MG63 (cell line): ENCODE measurements around the gene FLG2. TPM values are rescaled to one million over a fixed set of nuclear protein-coding genes. Genes with fewer than 3 reads are reported as not detected.
"Not testable (repeated sequence)": the region's sequence is repeated elsewhere in the genome, so short reads cannot be mapped to it uniquely, and the experiment has no call there.

Source experiments
- DNase-seq: peaks from one replicate; pipeline ENCODE4 v3.0.0-alpha.2; 2020
- H3K27me3 ChIP-seq: fragments of 250-450 bp; sonication (Bioruptor Pico); 2 replicates; pipeline ENCODE4 v1.5.1; 2020; ENCODE audit warnings: mild to moderate bottlenecking, moderate library complexity
- H3K36me3 ChIP-seq: fragments of 250-450 bp; sonication (Bioruptor Pico); 2 replicates; pipeline ENCODE4 v1.5.1; 2020; ENCODE audit warnings: mild to moderate bottlenecking, moderate library complexity
- H3K4me3 ChIP-seq: fragments of 250-450 bp; sonication (Bioruptor Pico); 2 replicates; pipeline ENCODE4 v1.5.1; 2020; ENCODE audit warnings: mild to moderate bottlenecking, moderate library complexity
- H3K9me3 ChIP-seq: fragments of 250-450 bp; sonication (Bioruptor Pico); 2 replicates; pipeline ENCODE4 v1.5.1; 2020; ENCODE audit warnings: mild to moderate bottlenecking, moderate library complexity
- total RNA-seq: library from RNA; depleted of rRNA; stranded (reverse); fragments of >200 nt; shearing (Covaris generic); gene quantifications from 2 replicates; pipeline ENCODE4 v1.2.3, GENCODE V29; 2014; ENCODE audit warnings: low replicate concordance; rRNA removed

The FLG2 gene
- total RNA-seq, 1 experiment from 2014 or later = not detected

DNA sequence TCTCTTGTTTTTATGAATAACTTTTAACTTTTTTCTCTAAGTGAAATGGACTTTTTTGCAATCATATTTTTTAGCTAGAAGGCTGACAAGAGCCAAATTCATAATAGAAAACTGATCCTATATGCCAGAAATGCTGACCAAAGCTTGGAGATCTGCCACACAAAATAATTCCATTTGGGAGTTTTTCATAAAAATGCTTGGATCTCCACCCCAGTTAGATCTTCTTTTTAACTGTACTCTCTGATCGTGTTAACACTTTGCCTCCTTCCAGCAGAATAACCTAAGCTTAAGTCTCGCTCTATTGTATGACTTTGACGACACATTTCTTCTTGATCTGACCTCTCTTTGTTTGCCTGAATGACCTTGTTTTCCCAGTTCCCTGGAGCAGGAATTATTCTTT lies 16.8 kb downstream of the FLG2 start:
- Histone ChIP-seq H3K9me3 (no peaks in the 10 kb centered on the region), H3K27me3 (peaks cover 10% of the 10 kb centered on the region), H3K4me3 (no peak overlapping the region), H3K36me3 (no peaks in the 10 kb centered on the region)
- no peak for DNase-seq

DNA sequence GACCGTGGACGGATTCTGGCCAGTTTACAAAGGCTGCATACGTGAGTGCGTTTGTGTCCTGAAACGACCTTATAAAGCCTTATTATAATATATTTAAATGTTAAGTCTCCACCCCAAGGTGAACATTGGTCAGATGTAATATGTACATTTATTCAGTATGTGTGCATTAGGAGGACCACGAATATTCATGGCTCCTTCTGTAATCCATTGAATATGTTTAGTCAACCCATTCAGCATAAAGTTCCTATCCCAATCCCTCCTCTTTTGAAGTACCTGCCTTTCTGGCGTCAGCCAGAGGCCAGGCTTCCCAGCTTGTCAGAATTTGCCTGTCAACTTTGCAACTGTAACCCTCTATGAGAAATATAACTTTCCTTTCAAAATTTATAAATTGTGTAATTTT lies 24.4 kb downstream of the FLG2 start:
- no peak overlapping the region for H3K4me3 ChIP-seq
- no peaks in the 10 kb centered on the region for H3K27me3 ChIP-seq
- DNase-seq = no peak
- no peaks in the 10 kb centered on the region for H3K36me3 ChIP-seq
- no peaks in the 10 kb centered on the region for H3K9me3 ChIP-seq

DNA sequence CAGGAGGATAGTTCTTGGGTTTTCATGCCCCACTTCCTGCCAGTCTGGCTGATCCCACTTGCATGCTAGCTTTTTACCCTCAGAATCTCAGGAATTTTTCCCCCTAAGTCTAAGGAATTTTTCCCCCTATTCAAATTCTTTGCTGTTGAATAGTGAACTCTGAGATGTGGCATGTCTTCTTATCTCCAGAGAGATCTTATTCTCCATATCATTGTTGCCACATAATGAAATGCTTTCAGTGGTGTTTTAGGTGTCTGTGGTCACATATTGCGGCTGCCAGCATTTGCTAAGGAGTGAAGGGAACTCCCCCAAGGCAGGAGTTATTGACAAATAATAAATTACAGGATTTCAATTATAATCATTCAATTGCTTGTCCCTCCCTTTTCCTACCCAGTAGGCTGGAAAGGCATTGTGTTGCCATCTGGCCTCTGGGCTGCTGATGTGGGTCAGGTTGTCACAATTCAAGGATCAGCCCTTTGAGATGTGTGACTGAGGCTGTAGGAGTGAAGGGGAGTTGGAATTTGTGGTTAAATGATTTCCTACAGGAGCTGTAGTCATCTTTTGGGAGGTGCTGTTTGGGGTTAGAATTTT lies 30.9 kb downstream of the FLG2 start:
- no peaks in the 10 kb centered on the region for H3K27me3 ChIP-seq
- DNase-seq = no peak

DNA sequence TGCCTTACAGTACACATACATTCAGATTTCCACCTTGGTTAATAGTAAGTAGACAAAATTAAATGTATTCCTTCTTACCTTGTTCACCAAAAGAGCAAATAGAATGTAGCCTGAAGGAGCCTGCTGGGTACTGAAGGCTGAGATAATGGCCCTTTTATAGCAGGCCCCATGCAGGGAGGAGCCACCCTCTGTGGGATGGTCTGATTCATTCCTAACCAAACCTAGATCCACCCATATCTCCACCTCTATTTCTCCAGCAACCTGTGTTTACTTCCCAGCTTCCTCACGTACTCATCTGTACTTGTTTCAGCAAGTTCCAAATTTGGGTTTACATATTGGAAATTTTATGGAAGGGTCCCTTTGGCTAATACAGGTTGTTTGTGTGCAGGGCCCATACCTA lies 34.7 kb downstream of the FLG2 start, which contains the start of gene FLG:
Gene FLG, minus strand, starts transcription at position 129 of the 400 bp plus-strand sequence. CDS start 9,783 bp downstream, outside the sequence.
- no peaks in the 10 kb centered on the region for H3K27me3 ChIP-seq
- H3K9me3 ChIP-seq = no peaks in the 10 kb centered on the region
- no peaks in the 10 kb centered on the region for H3K36me3 ChIP-seq
- no peak for DNase-seq
- no peak within 1 kb of the TSS for H3K4me3 ChIP-seq

More for the DNA sequence above, 30.9 kb downstream of the FLG2 start:
- no peaks in the 10 kb centered on the region for H3K36me3 ChIP-seq
- H3K4me3 ChIP-seq = no peak overlapping the region
- H3K9me3 ChIP-seq = no peaks in the 10 kb centered on the region

DNA sequence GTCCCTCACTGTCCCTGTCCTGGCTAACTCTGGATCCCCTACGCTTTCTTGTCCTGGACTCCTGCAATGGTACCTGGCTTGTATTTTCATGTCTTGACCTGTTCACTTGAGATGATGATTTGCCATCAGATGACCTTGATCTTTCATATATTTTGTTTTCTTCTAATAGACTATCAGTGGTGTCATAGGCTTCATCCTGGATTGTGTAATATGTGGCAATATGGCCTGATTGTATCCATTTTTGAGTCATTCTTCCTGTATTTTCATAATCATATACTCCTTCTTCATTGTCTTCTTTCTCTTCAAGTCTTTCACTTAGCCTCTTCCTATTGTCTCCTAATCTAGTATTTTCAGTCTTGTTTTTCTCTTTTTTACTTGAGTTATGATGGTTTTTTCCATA lies 45.8 kb downstream of the FLG2 start:
- Histone ChIP-seq H3K27me3 (no peaks in the 10 kb centered on the region), H3K9me3 (no peaks in the 10 kb centered on the region), H3K36me3 (no peaks in the 10 kb centered on the region), H3K4me3 (no peak overlapping the region)
- DNase-seq = no peak

DNA sequence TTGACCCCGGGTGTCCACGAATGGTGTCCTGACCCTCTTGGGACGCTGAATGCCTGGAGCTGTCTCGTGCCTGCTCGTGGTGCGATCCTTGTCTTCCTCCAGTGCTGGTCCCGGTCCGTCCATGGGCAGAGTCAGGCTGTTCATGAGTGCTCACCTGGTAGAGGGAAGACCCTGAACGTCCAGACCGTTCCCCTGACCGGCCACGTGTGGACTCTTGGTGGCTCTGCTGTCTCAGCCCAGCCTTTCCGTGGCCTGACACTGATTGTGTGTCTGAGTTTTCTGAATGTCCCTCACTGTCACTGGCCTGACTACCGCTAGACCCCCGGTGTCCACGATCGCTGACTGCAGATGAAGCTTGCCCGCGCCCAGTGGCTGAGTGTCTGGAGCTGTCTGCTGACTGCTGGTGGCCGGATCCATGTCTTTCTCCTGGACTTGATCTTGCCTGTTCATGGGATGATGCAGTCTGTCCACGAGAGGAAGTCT lies 46.4 kb downstream of the FLG2 start:
- no peaks in the 10 kb centered on the region for H3K36me3 ChIP-seq
- no peak for DNase-seq
- H3K9me3 ChIP-seq = no peaks in the 10 kb centered on the region
- H3K4me3 ChIP-seq = no peak overlapping the region
- H3K27me3 ChIP-seq = no peaks in the 10 kb centered on the region

DNA sequence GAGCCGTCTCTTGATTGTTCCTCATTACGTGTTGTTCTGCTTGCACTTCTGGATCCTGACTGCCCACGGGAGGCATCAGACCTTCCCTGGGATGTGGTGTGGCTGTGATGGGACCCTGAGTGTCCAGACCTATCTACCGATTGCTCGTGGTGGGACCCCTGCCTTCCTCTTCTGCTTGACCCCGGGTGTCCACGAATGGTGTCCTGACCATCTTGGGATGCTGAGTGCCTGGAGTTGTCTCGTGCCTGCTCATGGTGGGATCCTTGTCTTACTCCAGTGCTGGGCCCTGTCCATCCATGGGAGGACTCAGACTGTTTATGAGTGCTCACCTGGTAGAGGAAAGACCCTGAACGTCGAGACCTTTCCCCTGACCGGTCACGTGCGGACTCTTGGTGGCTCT lies 47.6 kb downstream of the FLG2 start:
- H3K36me3 ChIP-seq, DNase-seq, H3K4me3 ChIP-seq, H3K9me3 ChIP-seq, H3K27me3 ChIP-seq: not testable (repeated sequence)

DNA sequence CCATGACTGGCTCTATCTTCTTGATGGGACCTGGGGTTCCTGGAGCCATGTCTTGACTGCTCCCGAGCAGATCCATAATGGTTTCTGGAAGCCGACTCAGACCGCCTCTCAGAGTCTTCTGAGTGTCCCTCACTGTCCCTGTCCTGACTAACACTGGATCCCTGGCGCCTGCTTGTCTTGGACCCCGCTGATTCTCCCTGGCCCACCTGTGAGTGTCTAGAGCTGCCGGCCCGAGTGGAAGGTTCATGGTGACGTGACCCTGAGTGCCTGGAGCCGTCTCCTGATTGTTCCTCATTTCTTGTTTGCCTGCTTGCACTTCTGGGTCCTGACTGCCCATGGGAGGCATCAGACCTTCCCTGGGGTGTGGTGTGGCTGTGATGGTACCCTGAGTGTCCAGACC lies 49.9 kb downstream of the FLG2 start:
- no peaks in the 10 kb centered on the region for H3K27me3 ChIP-seq
- no peaks in the 10 kb centered on the region for H3K9me3 ChIP-seq
- no peak overlapping the region for H3K4me3 ChIP-seq
- no peaks in the 10 kb centered on the region for H3K36me3 ChIP-seq
- DNase-seq = no peak

DNA sequence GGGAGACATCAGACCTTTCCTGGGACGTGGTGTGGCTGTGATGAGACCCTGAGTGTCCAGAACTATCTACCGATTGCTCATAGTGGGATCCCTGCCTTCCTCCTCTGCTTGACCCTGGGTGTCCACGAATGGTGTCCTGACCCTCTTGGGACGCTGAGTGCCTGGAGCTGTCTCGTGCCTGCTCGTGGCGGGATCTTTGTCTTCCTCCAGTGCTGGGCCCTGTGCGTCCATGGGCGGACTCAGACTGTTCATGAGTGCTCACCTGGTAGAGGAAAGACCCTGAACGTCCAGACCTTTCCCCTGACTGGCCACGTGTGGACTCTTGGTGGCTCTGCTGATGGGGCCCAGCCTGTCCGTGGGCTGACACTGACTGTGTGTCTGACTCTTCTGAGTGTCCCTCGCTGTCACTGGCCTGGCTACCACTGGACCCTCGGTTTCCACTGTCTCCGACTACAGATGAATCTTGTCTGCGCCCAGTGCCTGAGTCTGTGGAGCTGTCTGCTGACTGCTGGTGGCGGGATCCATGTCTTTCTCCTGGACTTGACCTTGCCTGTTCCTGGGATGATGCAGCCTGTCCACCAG lies 50.4 kb downstream of the FLG2 start:
- H3K36me3 ChIP-seq, DNase-seq, H3K27me3 ChIP-seq, H3K4me3 ChIP-seq, H3K9me3 ChIP-seq: not testable (repeated sequence)

DNA sequence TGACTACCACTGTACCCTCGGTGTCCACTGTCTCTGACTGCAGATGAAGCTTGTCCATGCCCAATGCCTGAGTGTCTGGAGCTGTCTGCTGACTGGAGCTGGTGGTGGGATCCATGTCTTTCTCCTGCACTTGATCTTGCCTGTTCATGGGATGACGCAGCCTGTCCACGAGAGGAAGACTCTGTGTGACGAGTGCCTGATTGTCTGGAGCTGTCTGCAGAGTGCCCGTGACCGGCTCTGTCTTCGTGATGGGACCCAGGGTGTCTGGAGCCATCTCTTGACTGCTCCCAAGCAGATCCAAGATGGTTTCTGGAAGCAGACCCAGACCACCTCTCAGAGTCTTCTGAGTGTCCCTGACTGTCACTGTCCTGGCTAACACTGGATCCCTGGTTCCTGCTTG lies 51.0 kb downstream of the FLG2 start:
- DNase-seq, H3K27me3 ChIP-seq, H3K4me3 ChIP-seq, H3K9me3 ChIP-seq, H3K36me3 ChIP-seq: not testable (repeated sequence)

DNA sequence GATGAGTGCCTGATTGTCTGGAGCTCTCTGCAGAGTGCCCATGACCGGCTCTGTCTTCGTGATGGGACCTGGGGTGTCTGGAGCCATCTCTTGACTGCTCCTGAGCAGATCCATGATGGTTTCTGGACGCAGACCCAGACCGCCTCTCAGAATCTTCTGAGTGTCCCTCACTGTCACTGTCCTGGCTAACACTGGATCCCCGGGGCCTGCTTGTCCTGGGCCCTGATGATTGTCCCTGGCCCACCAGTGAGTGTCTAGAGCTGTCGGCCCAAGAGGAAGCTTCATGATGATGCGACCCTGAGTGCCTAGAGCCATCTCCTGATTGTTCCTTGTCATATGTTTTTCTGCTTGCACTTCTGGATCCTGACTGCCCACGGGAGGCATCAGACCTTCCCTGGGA lies 51.8 kb downstream of the FLG2 start:
- DNase-seq, H3K36me3 ChIP-seq, H3K4me3 ChIP-seq, H3K27me3 ChIP-seq, H3K9me3 ChIP-seq: not testable (repeated sequence)

DNA sequence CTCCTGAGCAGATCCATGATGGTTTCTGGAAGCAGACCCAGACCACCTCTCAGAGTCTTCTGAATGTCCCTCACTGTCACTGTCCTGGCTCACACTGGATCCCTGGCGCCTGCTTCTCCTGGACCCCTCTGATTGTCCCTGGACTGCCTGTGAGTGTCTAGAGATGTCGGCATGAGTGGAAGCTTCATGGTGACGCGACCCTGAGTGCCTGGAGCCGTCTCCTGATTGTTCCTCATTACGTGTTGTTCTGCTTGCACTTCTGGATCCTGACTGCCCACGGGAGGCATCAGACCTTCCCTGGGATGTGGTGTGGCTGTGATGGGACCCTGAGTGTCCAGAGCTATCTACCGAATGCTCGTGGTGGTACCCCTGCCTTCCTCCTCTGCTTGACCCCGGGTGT lies 53.7 kb downstream of the FLG2 start:
- H3K27me3 ChIP-seq = not testable (repeated sequence)

DNA sequence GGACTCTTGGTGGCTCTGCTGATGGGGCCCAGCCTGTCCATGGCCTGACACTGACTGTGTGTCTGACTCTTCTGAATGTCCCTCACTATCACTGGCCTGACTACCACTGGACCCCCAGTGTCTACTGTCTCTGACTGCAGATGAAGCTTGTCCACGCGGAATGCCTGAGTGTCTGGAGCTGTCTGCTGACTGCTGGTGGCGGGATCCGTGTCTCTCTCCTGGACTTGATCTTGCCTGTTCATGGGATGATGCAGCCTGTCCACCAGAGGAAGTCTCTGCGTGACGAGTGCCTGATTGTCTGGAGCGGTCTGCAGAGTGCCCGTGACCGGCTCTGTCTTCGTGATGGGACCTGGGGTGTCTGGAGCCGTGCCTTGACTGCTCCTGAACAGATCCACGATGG lies 55.0 kb downstream of the FLG2 start:
- not testable (repeated sequence) for H3K36me3 ChIP-seq, H3K9me3 ChIP-seq, H3K4me3 ChIP-seq, DNase-seq, H3K27me3 ChIP-seq

More for the DNA sequence above, 53.7 kb downstream of the FLG2 start:
- not testable (repeated sequence) for H3K4me3 ChIP-seq, H3K9me3 ChIP-seq, DNase-seq, H3K36me3 ChIP-seq

DNA sequence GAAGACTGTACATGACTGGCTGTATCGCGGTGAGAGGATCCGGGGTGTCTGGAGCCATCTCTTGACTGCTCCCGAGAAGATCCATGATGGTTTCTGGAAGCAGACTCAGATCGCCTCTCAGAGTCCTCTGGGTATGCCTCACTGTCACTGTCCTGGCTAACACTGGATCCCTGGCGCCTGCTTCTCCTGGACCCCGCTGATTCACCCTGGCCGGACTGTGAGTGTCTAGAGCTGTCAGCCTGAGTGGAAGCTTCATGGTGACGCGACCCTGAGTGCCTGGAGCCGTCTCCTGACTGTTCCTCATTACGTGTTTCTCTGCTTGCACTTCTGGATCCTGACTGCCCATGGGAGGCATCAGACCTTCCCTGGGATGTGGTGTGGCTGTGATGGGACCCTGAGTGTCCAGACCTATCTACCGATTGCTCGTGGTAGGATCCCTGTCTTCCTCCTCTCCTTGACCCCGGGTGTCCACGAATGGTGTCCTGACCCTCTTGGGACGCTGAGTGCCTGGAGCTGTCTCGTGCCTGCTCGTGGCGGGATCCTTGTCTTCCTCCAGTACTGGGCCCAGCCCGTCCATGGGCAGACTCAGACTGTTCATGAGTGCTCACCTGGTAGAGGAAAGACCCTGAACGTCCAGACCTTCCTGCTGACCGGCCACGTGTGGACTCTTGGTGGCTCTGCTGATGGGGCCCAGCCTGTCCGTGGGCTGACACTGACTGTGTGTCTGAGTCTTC lies 56.5 kb downstream of the FLG2 start:
- H3K27me3 ChIP-seq, H3K4me3 ChIP-seq, DNase-seq, H3K36me3 ChIP-seq, H3K9me3 ChIP-seq: not testable (repeated sequence)

Other genes starting within 250 kb of the FLG2 start
- gene TCHH, start 244.6 kb downstream of the FLG2 start, total RNA-seq = 0.10 TPM in 1 of 2 replicates, not detected in the other
- not detected in 2 replicates for gene RPTN, start 200.8 kb downstream of the FLG2 start, total RNA-seq
- gene HRNR, start 135.8 kb downstream of the FLG2 start, total RNA-seq = not detected in 2 replicates
- gene FLG, start 34.8 kb downstream of the FLG2 start, total RNA-seq = not detected in 2 replicates
- not detected in 2 replicates for gene CRNN, start 54.3 kb upstream of the FLG2 start, total RNA-seq
- not detected in 2 replicates for gene LCE5A, start 150.8 kb upstream of the FLG2 start, total RNA-seq
- gene CRCT1, start 154.5 kb upstream of the FLG2 start, total RNA-seq = not detected in 2 replicates
- gene LCE3E, start 206.8 kb upstream of the FLG2 start, total RNA-seq = not detected in 2 replicates
- not detected in 2 replicates for gene LCE3D, start 220.5 kb upstream of the FLG2 start, total RNA-seq
- gene LCE3C, start 240.2 kb upstream of the FLG2 start, total RNA-seq = not detected in 2 replicates